Muscle layer of colon (tissue), 2 donors: ENCODE results near the gene FCN1.

Experiments
- H3K27ac ChIP-seq: one replicate; pipeline ENCODE4 v1.7.0; 2013; ENCODE audit warnings: low read depth, mild to moderate bottlenecking, low read length, moderate library complexity
- H3K27me3 ChIP-seq, 2 donors: one replicate each; pipeline ENCODE4 v1.7.0; 2013; ENCODE audit warnings: low read length in 2 of 2, mild to moderate bottlenecking in 2 of 2; ENCODE audit not compliant: insufficient read depth in 2 of 2, control insufficient read depth in 1 of 2
- H3K36me3 ChIP-seq: one replicate; pipeline ENCODE4 v1.7.0; 2013; ENCODE audit warnings: mild to moderate bottlenecking, low read length; ENCODE audit not compliant: insufficient read depth
- H3K4me1 ChIP-seq: one replicate; pipeline ENCODE4 v1.7.0; 2013; ENCODE audit warnings: mild to moderate bottlenecking, low read length; ENCODE audit not compliant: insufficient read depth
- H3K4me3 ChIP-seq, 2 donors: one replicate each; pipeline ENCODE4 v1.7.0; 2013; ENCODE audit warnings: low read length in 2 of 2, low read depth in 1 of 2, mild to moderate bottlenecking in 1 of 2, moderate library complexity in 1 of 2
- H3K9ac ChIP-seq: one replicate; pipeline ENCODE4 v1.7.0; 2013; ENCODE audit warnings: low read length
- H3K9me3 ChIP-seq: one replicate; pipeline ENCODE4 v1.7.0; 2013; ENCODE audit warnings: mild to moderate bottlenecking, low read length
- donor health status: abdominal sarcoma.
- donor health status: Adenocarcinoma of cecum.

The FCN1 gene

GRCh38 chr9:134949681-134950385 is 32.1 kb upstream of the FCN1 start:
- no peaks in the 10 kb centered on the region for H3K36me3 ChIP-seq
- peaks cover under 1% of the 10 kb centered on the region for H3K4me1 ChIP-seq
- H3K27me3 ChIP-seq, result peaks cover 0 to 9% of the 10 kb centered on the region in 2 donors
- no peak overlapping the region for H3K27ac ChIP-seq
- no peak overlapping the region for H3K4me3 ChIP-seq
- H3K9me3 ChIP-seq, result no peaks in the 10 kb centered on the region
- no peak overlapping the region for H3K9ac ChIP-seq

DNA sequence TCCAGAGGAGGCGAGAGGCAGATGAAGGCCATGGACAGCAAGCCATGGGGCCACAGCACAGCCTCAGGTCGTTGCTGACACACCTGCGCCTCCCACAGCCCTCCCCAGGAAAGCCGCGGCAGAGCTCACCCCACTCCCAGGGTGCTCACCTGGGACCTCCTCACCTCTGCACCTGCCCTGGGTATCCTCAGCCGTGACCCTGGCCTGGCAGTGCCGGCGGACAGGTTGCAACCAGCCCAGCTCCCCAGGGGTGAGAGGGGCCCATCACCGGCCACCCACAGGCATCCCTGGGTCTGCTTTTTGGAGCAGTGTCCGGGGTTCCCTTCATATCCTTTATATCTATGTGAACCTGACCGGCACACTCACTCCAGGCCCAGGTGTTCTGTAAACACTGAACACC is 30.4 kb upstream of the FCN1 start:
- Histone ChIP-seq H3K9ac (no peak overlapping the region), H3K4me3 (no peak overlapping the region), H3K27ac (no peak overlapping the region), H3K36me3 (no peaks in the 10 kb centered on the region), H3K9me3 (no peaks in the 10 kb centered on the region), H3K27me3 (peaks cover 0 to 18% of the 10 kb centered on the region in 2 donors), H3K4me1 (peaks cover 10% of the 10 kb centered on the region)

GRCh38 chr9:134947265-134947955 is 29.7 kb upstream of the FCN1 start:
- Histone ChIP-seq H3K9me3 (no peaks in the 10 kb centered on the region), H3K4me1 (peaks cover 10% of the 10 kb centered on the region), H3K36me3 (no peaks in the 10 kb centered on the region), H3K9ac (no peak overlapping the region), H3K27me3 (peaks cover 0 to 26% of the 10 kb centered on the region in 2 donors), H3K27ac (no peak overlapping the region), H3K4me3 (no peak overlapping the region)

DNA sequence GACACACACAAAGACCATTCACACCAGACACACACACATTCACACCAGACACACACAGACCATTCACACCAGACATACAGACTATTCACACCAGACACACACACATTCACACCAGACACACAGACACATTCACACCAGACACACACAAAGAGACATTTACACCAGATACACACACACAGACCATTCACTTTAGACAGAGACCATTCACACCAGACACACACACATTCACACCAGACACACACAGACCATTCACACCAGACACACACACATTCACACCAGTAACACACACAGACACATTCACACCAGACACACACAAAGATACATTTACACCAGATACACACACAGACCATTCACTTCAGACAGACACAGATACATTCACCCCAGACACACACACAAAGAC is 29.0 kb upstream of the FCN1 start:
- Histone ChIP-seq H3K4me3 (no peak overlapping the region), H3K9ac (no peak overlapping the region), H3K36me3 (no peaks in the 10 kb centered on the region), H3K27ac (no peak overlapping the region), H3K4me1 (peaks cover 10% of the 10 kb centered on the region), H3K9me3 (no peaks in the 10 kb centered on the region), H3K27me3 (peaks cover 0 to 27% of the 10 kb centered on the region in 2 donors)

GRCh38 chr9:134945509-134946275 is 28.0 kb upstream of the FCN1 start:
- Histone ChIP-seq H3K9ac (no peak overlapping the region), H3K9me3 (no peaks in the 10 kb centered on the region), H3K36me3 (no peaks in the 10 kb centered on the region), H3K4me1 (peaks cover 10% of the 10 kb centered on the region), H3K4me3 (no peak overlapping the region), H3K27ac (no peak overlapping the region), H3K27me3 (peaks cover 0 to 32% of the 10 kb centered on the region in 2 donors)

GRCh38 chr9:134944916-134945315 is 27.2 kb upstream of the FCN1 start:
- Histone ChIP-seq H3K36me3 (no peaks in the 10 kb centered on the region), H3K4me3 (no peak overlapping the region), H3K9ac (no peak overlapping the region), H3K27me3 (peaks cover 0 to 39% of the 10 kb centered on the region in 2 donors), H3K4me1 (peaks cover 10% of the 10 kb centered on the region), H3K27ac (no peak overlapping the region), H3K9me3 (no peaks in the 10 kb centered on the region)

- Histone ChIP-seq H3K27me3 (peaks cover 0 to 42% of the 10 kb centered on the region in 2 donors), H3K27ac (no peak overlapping the region), H3K9ac (no peak overlapping the region), H3K9me3 (no peaks in the 10 kb centered on the region), H3K4me3 (no peak overlapping the region), H3K4me1 (peaks cover 10% of the 10 kb centered on the region), H3K36me3 (no peaks in the 10 kb centered on the region)
Observed at GRCh38 chr9:134944351-134944802, 26.7 kb upstream of the FCN1 start.

- H3K27ac ChIP-seq, result no peak overlapping the region
- no peaks in the 10 kb centered on the region for H3K9me3 ChIP-seq
- no peak overlapping the region for H3K4me3 ChIP-seq
- H3K4me1 ChIP-seq, result peaks cover 10% of the 10 kb centered on the region
- peaks cover 0 to 42% of the 10 kb centered on the region in 2 donors for H3K27me3 ChIP-seq
- no peaks in the 10 kb centered on the region for H3K36me3 ChIP-seq
- H3K9ac ChIP-seq, result no peak overlapping the region
Observed at GRCh38 chr9:134943836-134944235, 26.1 kb upstream of the FCN1 start.

DNA sequence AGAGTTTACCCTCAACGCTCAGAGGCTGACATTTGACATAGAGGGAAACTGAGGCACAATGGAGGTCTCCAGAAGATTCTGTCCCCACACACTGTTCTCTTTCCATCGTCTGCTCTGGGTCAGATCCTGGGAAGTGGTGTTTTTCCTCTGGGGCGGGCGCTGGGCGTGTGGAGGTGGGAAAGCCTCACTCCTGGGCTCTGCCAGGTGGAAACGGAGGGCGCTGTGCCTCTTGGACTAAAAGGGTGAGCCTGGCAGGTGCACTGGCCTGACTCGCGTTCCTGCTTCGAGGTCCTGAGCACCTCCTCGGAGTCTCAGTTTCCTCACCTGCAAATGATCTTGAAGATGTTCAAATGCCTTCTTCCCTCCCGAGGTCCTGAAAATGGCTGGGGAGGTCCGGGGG is 25.7 kb upstream of the FCN1 start:
- Histone ChIP-seq H3K4me1 (peaks cover 10% of the 10 kb centered on the region), H3K27ac (no peak overlapping the region), H3K9me3 (no peaks in the 10 kb centered on the region), H3K36me3 (no peaks in the 10 kb centered on the region), H3K4me3 (no peak overlapping the region), H3K9ac (no peak overlapping the region), H3K27me3 (peaks cover 0 to 42% of the 10 kb centered on the region in 2 donors)

GRCh38 chr9:134942788-134943184 is 25.1 kb upstream of the FCN1 start:
- H3K36me3 ChIP-seq, result no peaks in the 10 kb centered on the region
- peaks cover 0 to 42% of the 10 kb centered on the region in 2 donors for H3K27me3 ChIP-seq
- H3K9ac ChIP-seq, result no peak overlapping the region
- no peak overlapping the region for H3K4me3 ChIP-seq
- no peak overlapping the region for H3K27ac ChIP-seq
- H3K4me1 ChIP-seq, result peaks cover 10% of the 10 kb centered on the region
- no peaks in the 10 kb centered on the region for H3K9me3 ChIP-seq

- Histone ChIP-seq H3K4me3 (no peak overlapping the region), H3K27ac (no peak overlapping the region), H3K4me1 (peaks cover 10% of the 10 kb centered on the region), H3K36me3 (no peaks in the 10 kb centered on the region), H3K9ac (no peak overlapping the region), H3K27me3 (peaks cover 0 to 40% of the 10 kb centered on the region in 2 donors), H3K9me3 (no peaks in the 10 kb centered on the region)
Observed at GRCh38 chr9:134942011-134942787, 24.5 kb upstream of the FCN1 start.
